ENCODE measurements around the gene ATXN7L1.
"Not testable (repeated sequence)": the region's sequence is repeated elsewhere in the genome, so short reads cannot be mapped to it uniquely, and the experiment has no call there.

ATXN7L1 gene

DNA sequence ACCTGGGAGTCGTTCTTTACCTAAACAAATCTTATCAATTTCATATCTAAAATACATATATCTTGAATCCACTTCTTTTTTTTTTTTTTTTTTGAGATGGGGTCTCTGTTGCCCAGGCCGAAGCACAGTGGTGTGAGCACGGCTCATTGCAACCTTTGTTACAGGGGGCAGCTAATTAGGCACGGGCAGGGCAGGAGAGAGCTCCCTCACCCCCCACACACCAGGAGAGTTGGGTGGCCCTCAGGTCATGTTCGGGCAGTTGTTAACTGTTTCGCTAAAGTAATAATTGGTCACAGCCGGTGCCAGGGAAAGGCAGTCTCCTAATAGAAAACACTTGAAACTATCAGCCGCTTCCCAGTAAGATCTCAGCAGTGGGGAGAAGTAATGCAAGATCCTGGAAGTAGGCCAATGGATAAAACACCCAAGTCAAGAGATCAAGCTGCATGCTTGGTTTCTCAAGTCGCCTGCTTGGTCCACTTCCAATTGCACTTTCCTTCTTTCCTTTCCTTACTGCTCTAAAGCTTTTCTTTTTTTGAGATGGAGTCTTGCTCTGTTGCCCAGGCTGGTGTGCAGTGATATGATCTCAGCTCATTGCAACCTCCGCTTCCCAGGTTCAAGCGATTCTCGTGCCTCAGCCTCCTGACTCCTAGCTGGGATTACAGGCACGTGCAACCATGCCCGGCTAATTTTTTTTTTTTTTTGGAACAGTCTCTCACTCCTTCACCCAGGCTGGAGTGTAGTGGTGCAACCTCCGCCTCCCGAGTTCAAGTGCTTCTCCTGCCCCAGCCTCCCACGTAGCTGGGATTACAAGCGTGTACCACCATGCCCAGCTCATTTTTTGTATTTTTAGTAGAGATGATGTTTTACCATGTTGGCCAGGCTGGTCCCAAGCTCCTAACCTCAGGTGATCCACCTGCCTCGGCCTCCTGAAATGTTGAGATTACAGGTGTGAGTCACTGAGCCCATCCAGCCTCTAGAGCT, 273.8 kb downstream of the ATXN7L1 start:
- no peak for DNase-seq

GRCh38 chr7:105600720-105601550, 275.5 kb downstream of the ATXN7L1 start:
- DNase-seq = no peak

DNA sequence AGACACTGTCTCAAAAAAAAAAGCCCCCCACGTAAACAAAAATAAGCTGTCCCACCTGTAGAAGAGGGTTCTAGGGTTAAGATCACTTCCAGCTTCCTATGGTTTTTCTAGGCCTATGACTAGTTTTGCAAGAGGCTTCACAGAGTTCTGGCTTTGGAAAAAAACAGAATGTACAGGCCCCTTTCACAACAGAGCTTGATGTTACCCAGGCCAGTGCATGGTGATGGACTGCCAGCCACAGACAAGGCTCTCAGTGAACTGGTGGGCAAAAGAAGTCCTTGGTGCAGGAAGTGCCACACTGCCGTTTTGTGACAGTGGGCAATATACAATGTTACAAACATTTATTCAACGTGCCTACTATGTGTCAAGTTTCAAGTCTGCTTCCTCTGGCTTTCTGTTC, 276.8 kb downstream of the ATXN7L1 start:
- no peak for DNase-seq

- DNase-seq = not testable (repeated sequence)
Measured at GRCh38 chr7:105599080-105599479, 277.3 kb downstream of the ATXN7L1 start.

DNA sequence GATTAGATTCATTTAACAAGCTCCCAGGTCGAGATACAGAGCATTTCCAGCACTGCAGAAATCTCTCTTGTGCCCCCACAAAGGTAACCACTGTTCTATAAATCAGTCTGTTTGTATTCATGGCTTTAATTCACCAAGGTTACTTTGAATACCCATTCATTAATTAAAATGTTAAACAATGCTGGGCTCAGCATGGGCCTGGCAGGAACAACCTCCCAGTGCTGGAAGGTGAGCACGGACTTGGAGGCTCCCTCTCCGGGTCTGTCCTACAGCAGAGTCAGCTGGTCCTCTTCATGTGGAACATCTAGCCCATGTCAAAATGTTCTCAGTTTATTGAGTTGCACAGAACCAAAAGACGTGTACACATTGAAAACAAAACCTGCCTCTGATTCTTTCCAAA, 279.5 kb downstream of the ATXN7L1 start:
- DNase-seq = no peak

DNA sequence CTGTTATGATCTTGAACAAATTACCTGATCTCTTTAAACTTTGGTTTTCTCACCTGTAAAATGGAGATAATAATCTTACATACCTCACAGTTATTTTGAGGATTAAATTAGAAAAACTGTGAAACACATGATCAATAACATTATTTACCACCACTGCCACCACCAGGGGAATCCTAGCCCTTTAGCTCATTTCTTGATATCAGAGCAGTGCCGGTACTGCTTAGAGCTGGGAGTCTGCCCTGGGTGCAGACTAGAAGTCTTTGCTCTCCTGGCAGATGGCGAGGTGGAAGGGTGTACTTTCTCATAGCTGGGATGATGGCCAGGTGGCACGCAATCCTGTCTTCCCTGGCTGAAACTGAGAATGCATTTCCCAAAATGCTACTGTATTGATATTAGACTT, 282.4 kb downstream of the ATXN7L1 start:
- DNase-seq = no peak

GRCh38 chr7:105591522-105591921, 284.9 kb downstream of the ATXN7L1 start:
- no peak for DNase-seq

- DNase-seq = no peak
Measured at GRCh38 chr7:105590793-105591192, 285.6 kb downstream of the ATXN7L1 start.

DNA sequence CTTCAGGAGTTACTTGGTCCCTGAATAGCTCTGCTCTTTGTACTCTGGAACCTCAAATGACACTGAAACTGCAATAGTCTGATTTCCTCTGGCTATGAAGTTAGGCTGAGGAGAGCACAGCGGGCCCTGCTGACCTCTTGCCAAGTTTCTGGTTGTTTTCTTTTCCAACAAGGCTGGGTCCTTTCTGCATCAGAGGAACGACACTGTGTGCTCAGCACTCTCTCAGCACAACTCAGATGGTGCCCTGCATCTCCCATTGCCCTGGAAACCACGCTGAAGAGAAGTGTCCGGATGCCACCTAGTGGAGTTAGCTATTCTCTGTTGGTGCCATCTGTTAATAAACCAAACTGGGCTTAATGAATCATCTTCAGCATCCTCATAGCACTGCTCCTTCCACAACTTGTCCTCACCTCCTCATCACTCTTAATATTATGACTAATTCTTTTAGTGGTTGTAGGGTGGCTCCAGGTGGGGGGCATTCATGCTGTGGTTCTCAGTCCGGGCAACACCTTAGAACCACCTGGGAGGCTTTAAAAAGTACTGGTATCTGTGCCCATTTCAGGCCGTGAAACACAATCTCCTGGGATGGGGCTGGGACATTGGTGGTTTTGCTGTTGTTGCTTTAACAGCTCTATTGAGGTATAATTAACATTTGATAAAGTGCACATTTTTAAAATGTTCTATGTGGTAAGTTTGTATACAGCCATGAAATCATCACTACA, 286.9 kb downstream of the ATXN7L1 start:
- peak; percentile 44 for DNase-seq

DNA sequence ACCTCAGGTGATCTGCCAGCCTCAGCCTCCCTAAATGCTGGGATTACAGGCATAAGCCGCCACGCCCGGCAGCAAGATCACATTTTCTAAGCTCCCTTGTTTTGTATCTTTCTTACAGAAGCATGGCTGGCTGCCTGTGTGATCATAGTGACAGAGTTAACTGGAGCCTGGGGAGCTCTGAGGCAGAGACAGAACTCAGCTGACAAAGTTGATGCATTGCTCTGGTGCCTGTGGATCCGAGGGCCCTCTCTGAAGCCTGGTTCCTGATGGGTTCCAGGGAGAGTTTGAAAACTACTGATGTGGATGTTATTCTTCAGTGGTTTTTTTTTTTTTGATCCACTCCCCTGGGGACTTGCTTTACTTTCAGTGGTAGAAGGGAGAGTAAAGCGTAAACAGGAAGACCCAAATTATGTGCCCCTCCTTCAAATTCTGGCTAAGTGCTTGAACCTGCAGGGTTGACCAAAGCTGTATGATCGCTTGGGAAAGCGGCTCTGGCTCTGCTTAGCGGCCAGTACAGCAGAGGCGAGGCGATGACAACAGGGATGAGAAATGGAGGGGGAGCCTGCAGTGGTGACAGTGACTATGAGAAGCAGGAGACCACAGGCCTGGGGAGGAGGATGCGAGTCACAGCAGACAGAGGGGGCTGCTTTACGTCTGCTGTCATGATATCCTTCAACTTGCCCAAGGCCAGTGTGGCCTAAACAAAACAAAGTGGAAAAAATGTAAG, 288.3 kb downstream of the ATXN7L1 start:
- DNase-seq = no peak

GRCh38 chr7:105585850-105586500, 290.4 kb downstream of the ATXN7L1 start:
- DNase-seq = no peak

- DNase-seq = no peak
Measured at GRCh38 chr7:105584165-105584564, 292.2 kb downstream of the ATXN7L1 start.

- no peak for DNase-seq
Measured at GRCh38 chr7:105583061-105583460, 293.3 kb downstream of the ATXN7L1 start.

DNA sequence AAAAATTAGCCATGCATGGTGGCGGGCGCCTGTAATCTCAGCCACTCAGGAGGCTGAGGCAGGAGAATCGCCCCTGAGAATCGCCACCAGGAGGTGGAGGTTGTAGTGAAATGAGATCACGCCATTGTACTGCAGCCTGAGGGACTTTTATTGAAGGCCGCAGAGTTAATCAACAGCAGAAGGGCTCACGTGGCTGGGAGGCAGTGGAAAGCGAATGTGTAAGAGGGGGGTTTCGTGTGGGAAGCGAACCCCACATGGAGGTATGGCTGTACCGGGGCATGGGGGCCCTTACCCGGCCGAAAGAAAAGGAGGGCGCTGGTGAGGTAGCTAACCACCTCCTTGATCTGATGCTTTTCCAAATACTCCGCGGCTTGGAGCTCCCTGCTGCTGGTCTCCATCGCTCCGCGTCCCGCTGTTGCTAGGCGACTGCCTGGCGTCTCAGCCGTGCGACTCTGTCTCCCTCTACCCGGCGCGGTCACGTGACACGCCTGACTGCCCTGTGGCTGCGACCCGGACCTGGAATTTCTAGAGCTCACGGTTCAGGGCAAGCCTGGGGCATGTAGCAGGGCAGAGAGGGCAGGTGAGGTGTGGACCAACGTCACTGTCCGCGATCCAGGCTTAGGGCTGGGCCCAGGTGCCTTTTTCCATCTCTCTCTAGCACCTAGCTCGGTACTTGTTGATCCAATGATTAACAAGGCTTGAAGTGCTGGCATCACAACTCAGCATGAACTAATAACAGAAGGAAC, 295.2 kb downstream of the ATXN7L1 start, which contains the start of gene EFCAB10:
Gene EFCAB10 (minus strand): TSS at position 428 of the 746 bp plus-strand sequence. CDS start 30 bp downstream, at position 398.
- peak; percentile 27 for DNase-seq

DNA sequence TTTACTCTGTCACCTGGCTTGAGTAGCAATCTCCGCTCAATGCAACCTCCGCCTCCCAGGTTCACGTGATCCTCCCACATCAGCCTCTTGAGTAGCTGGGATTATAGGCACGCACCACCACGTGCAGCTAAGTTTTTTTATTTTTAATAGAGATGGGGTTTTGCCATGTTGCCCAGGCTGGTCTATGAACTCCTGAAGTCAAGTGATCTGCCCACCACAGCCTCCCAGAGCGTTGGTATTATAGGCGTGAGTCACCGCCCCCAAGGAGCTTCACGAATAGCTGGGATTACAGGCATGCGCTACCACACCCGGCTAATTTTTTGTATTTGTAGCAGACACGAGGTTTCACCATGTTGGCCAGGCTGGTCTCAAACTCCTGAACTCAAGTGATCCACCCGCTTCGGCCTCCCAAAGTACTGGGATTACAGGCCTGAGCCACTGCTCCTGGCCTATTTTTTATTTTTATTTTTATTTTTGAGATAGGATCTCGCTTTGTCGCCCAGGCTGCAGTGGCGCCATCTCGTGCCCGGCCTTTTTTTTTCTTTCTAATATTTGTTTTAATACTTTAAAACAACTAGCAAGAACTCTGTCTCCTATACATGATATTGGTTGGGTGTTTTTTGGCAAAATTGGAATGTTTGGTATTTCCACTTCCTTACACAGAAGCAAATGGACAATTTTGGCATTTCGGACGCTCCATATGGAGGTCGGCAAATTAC, 296.2 kb downstream of the ATXN7L1 start:
- DNase-seq = no peak

DNA sequence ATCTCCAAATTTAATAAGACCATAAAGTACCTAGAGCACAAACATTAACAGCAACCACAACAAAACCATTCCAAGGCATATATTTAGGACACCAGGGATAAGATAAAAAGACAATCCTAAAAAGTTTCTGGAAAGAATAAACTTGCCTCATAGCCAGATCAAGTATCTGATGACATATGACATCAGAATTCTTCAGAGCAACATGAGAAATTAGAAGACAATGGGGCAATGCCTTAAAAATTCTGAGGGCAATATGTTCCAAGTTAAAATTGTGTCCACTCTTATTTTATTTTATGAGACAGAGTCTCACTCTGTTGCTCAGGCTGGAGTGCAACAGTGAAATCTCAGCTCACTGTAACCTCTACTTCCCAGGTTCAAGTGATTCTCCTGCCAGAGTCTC, 297.9 kb downstream of the ATXN7L1 start:
- DNase-seq = no peak

DNA sequence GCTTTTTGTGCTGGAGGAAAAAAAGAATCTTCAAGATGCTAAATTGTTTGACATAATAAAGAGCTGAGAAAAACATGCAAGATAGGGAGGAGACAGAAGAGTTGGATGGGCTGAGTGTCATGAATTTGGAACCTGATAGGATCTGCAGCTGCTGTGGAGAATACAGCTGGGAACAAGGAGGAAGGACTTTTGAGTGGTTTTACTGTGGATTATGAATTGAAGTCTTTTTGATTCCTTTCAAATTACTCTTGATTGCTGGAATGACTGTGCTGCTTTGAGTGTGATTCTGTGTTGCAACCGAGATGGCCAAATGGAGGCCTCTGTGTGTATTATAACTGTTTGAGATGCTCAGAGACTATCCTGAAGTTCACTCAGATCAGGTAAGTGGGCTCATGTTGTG, 299.1 kb downstream of the ATXN7L1 start:
- DNase-seq = no peak

DNA sequence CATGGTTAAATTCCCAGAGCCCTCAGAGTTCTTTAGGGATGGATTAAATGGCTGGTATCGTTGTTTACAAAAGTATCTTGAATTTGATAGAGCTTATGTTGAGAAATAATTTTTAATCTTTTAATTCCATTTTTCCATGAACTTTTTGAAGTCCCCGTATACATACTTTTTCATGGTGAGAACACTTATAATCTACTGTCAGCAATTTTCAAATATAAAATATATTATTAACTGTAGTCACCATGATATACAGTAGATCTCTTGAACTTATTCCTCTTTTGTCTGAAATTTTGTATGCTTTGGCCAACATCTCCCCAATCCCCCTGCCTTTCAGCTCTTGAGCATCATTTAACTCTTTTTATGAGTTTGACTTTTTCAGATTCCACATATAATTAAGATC, 304.5 kb downstream of the ATXN7L1 start:
- DNase-seq = no peak

GRCh38 chr7:105567821-105568220, 308.6 kb downstream of the ATXN7L1 start:
- no peak for DNase-seq

DNA sequence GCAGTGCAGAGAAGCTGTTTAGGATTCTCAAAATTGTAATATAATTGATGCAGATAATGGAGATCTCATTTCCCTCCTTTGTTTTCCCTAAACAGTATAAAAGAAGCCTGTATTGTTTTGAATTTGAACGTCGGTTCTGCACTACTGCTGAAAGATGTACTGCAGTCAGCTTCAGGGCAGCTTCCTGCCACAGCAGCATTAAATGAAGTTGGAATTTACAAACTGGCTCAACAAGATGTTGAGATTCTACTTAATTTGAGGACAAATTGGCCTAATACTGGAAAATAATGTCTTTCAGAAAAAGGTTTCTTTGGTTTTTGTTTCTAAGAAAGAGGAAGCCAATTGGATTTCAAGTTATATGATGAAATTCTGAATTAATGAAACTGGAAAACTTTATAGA, 309.4 kb downstream of the ATXN7L1 start:
- DNase-seq = no peak

All from activated CD4-positive, alpha-beta T cell treated with anti-CD3 and anti-CD28 coated beads, Interleukin-2, amount 50 U/mL, for 1 hour (primary cell).